Right ventricle myocardium superior (tissue), 1 donor: Measurements from ENCODE around the gene AMFR. TPM values are rescaled to one million over a fixed set of nuclear protein-coding genes. Genes with fewer than 3 reads are reported as not detected.

ENCODE experiments used
- ATAC-seq: fragments of 200-7000 bp; cut with Tn5 transposase; one replicate; pipeline ENCODE4 v1.9.1; 2020; ENCODE audit warnings: mild to moderate bottlenecking; ENCODE audit not compliant: poor library complexity
- DNase-seq: peaks from one replicate; pipeline ENCODE4 v3.0.0-alpha.2; 2020
- intact Hi-C: fragments of 100-400 bp; cut with DNase I; formaldehyde crosslinking; loops from one replicate; pipeline ENCODE4 v1.11.2; 2022
- total RNA-seq: library from RNA; stranded (reverse); fragmentation: NEBNext Ultra II Directional; extraction: Animal tissue kit (Norgen Biotek cat#: 25700); gene quantifications from one replicate; pipeline ENCODE4 v1.2.1, GENCODE V29; 2021
- donor health status: DM: no; HTN: yes; CAD: no; lungs with severe emphysema.

The AMFR gene
- total RNA-seq, 1 donor from 2014 or later, result 63.0 TPM

GRCh38 chr16:56341656-56342399 lies 83.5 kb downstream of the AMFR start:
- DNase-seq, result peak; percentile 38
- no peak for ATAC-seq

DNA sequence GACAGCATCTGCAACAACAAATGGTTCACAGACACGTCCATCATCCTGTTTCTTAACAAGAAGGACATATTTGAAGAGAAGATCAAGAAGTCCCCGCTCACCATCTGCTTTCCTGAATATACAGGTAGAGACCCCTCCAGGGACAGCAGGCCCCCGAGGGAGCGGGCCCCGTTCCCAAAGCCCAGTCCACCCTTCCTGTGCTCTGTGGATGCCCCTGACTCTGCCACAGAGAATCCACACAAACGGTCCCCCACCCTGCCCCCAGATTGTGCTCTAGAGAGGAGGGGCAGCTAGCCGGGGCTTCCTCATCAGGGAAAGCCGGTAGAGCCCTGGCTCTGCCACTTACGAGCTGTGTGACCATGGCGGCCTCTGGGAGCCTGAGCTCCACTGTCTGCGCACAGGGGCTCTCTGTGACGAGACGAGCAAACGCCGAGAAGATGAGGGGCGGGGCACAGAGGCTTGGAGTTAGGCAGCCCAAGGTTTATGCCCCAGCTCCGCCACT lies 84.4 kb downstream of the AMFR start:
- DNase-seq, result peak; percentile 31
- ATAC-seq, result no peak
- intact Hi-C loops, result no loop called here

More at GRCh38 chr16:56341656-56342399, 83.5 kb downstream of the AMFR start:
- intact Hi-C loops, result no loop called here

DNA sequence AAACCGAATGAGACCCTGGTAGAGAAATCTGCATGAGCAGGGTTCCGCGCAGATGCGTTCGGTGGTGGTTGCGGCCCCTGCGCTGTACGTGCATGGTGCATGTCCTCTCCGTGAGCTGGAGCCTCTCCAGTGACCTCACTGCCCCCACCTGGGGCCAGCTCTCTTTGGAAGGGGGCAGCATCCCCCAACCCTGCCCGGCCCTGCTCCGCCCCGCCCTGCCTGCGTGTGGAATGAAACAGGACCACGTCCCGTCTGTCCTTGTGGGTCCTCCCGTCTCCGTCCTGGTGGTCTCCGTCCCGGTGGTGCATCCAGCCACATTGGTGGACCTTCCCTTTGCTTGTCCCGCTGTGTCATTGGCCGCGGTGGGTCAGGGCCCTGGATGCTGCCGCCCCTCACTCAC lies 84.9 kb downstream of the AMFR start:
- intact Hi-C loops, result no loop called here
- DNase-seq, result peak; percentile 34
- ATAC-seq, result no peak

- intact Hi-C loops, result no loop called here
- DNase-seq, result peak; percentile 40
- no peak for ATAC-seq
Observed at GRCh38 chr16:56339431-56340195, 85.7 kb downstream of the AMFR start.

GRCh38 chr16:56338566-56339318 lies 86.6 kb downstream of the AMFR start:
- no peak for ATAC-seq
- intact Hi-C loops, result no loop called here
- DNase-seq, result peak; percentile 35

DNA sequence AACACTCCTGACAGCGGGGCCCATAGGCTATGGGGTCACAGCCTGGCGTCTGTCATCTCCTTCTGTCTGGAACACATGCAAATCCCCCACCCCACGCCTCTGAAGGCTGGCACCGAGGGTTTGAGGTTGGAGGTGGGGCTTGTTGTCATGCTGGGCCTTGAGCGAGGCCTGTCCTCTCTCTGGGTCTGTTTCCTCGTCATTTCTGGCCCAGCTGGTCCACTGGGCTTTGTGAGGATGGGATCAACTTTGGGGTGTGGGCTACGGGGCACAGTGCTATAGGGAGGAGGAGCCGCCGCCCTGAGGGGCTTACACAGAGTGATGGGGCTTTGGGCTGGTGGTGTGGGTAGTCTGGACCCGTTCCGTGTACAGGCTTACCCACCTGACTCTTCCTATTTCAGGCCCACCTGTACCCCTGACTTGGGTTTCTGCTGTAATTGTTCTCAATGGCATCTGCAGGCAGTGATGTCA lies 87.5 kb downstream of the AMFR start:
- no peak for ATAC-seq
- intact Hi-C loops, result no loop called here
- peak; percentile 39 for DNase-seq

GRCh38 chr16:56337131-56337857 lies 88.1 kb downstream of the AMFR start:
- intact Hi-C loops, result no loop called here
- ATAC-seq (no peak), DNase-seq (peak; percentile 30)

- DNase-seq (peak; percentile 38), ATAC-seq (no peak)
- intact Hi-C loops, result no loop called here
Observed at GRCh38 chr16:56336711-56337110, 88.6 kb downstream of the AMFR start.

GRCh38 chr16:56336071-56336688 lies 89.2 kb downstream of the AMFR start:
- peak; percentile 68 for DNase-seq
- intact Hi-C loops, result no loop called here
- ATAC-seq, result peak; percentile 79

GRCh38 chr16:56334761-56335160 lies 90.6 kb downstream of the AMFR start:
- intact Hi-C loops, result no loop called here
- ATAC-seq (no peak), DNase-seq (peak; percentile 30)

GRCh38 chr16:56332464-56333079 lies 92.8 kb downstream of the AMFR start:
- DNase-seq (peak; percentile 81), ATAC-seq (peak; percentile 57)
- intact Hi-C loops, result no loop called here

DNA sequence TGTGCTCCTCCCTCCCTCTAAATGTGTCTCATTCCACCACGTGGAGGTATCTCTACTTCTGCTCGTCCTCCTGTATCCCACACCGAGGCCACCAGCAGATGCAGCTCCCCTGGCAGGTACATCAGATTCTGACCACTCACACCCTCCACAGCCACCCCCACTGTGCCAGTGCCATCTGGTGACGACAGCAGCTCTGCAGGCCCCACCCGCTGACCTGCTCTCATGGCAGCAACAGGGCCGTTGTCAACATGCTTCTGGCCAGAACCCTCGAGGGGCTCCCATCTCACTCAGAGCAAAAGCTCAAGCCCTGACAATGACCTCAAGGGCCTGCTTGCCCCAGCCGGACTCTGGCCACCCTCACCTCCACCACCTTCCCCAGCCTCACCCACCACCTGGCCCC lies 93.4 kb downstream of the AMFR start:
- no peak for ATAC-seq
- DNase-seq, result no peak
- intact Hi-C loops, result no loop called here

DNA sequence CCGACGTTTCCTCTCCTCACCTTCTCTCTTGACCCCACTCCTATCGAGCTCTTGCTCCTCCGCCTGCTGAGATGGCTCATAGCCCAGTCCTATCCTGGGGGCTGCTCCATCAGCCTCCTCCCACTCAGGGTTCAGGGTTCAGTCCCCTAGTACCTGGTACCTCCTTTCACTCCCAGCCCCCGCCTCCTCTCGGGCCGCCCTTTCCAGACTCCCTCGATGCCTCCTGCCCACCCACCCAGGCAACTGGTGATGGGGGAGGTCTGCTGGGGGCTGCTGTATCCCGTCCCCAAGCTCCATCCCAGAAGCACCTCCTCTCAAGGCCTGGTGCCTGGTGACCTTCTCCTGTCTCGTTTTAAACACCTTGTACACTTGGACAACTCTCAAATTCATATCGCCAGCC lies 93.9 kb downstream of the AMFR start:
- no peak for ATAC-seq
- no peak for DNase-seq

GRCh38 chr16:56330476-56330875 lies 94.9 kb downstream of the AMFR start:
- DNase-seq (no peak), ATAC-seq (no peak)
- intact Hi-C loops, result no loop called here

More for the DNA sequence above, 93.9 kb downstream of the AMFR start:
- intact Hi-C loops, result no loop called here

GRCh38 chr16:56329887-56330286 lies 95.5 kb downstream of the AMFR start:
- DNase-seq (no peak), ATAC-seq (no peak)
- intact Hi-C loops, result no loop called here

- intact Hi-C loops, result no loop called here
- DNase-seq (no peak), ATAC-seq (no peak)
Observed at GRCh38 chr16:56328276-56329022, 96.9 kb downstream of the AMFR start.

GRCh38 chr16:56327929-56328258 lies 97.5 kb downstream of the AMFR start:
- intact Hi-C loops, result no loop called here
- no peak for DNase-seq
- ATAC-seq, result no peak
